ENCODE measurements around the gene STIP1. TPM values are rescaled to one million over a fixed set of nuclear protein-coding genes. Genes with fewer than 3 reads are reported as not detected.

The STIP1 gene
- total RNA-seq, 1 experiment from 2014 or later, result 338 TPM

GRCh38 chr11:64183890-64184289 lies 2.1 kb upstream of the STIP1 start:
- Histone ChIP-seq H3K23ac (ENCODE audit: insufficient read length, low read depth, low read length) (no peak overlapping the region), H2BK12ac (ENCODE audit: insufficient read length, low read depth, low read length) (no peak overlapping the region), H3K9me3 (ENCODE audit: control insufficient read depth, low read depth, low read length) (no peaks in the 10 kb centered on the region), H2AFZ (ENCODE audit: low read length) (no peak overlapping the region), H3K9ac (ENCODE audit: extremely low read depth, insufficient read length, low read length) (no peak overlapping the region), H3K27ac (ENCODE audit: insufficient read length, low read depth, low read length) (no peak overlapping the region), H2AK5ac (ENCODE audit: insufficient read length, low read length) (no peak overlapping the region), H4K8ac (replicated peaks; ENCODE audit: insufficient read length, low read depth, low read length) (no peak overlapping the region), H3K79me2 (ENCODE audit: insufficient read depth, low read length) (0 out of 2 replicates have a peak, but pooled peaks cover 11% of the 10 kb centered on the region), H2BK15ac (ENCODE audit: low read depth, low read length) (no peak overlapping the region), H3T11ph (ENCODE audit: low read length) (no peak overlapping the region), H3K23me2 (ENCODE audit: insufficient read length, low read depth, low read length, poor library complexity, severe bottlenecking) (peaks cover 8% of the 10 kb centered on the region), H3K4me2 (ENCODE audit: insufficient read depth, insufficient read length, low read length) (no peak overlapping the region), H2BK20ac (ENCODE audit: low read depth, low read length, poor library complexity, severe bottlenecking) (no peak overlapping the region), H3K4me1 (ENCODE audit: insufficient read depth, low read length) (peaks cover 4% of the 10 kb centered on the region; the same call in 1 of the 2 replicates), H3K18ac (ENCODE audit: insufficient read length, low read depth, low read length) (no peak overlapping the region), H4K20me1 (ENCODE audit: control insufficient read depth, insufficient read depth, insufficient read length) (peaks cover 3% of the 10 kb centered on the region), H3K56ac (ENCODE audit: insufficient read length, low read depth, low read length) (no peak overlapping the region), H2BK5ac (ENCODE audit: insufficient read length, low read length) (no peak overlapping the region), H3K14ac (ENCODE audit: insufficient read depth, low read length) (no peak overlapping the region), H3K79me1 (ENCODE audit: insufficient read depth, low read depth, low read length, poor library complexity, severe bottlenecking) (peaks cover 2% of the 10 kb centered on the region), H4K5ac (ENCODE audit: insufficient read length, low read depth, low read length) (no peak overlapping the region), H3K27me3 (ENCODE audit: insufficient read depth, low read length) (no peaks in the 10 kb centered on the region; the same call in 1 of the 2 replicates), H4K91ac (ENCODE audit: insufficient read length, low read depth, low read length) (no peak overlapping the region), H3K4ac (ENCODE audit: low read depth, low read length) (no peak overlapping the region), H2BK120ac (ENCODE audit: low read depth, low read length, poor library complexity, severe bottlenecking) (no peak overlapping the region)
- Mint-ChIP-seq H3K27ac (no peak overlapping the region; a peak in 2 of 7 replicates), H3K9me3 (peaks cover 0 to 2% of the 10 kb centered on the region in 2 experiments; a peak in 2 of 5 replicates), H3K27me3 (ENCODE audit: low read depth) (no peaks in the 10 kb centered on the region; the same call in 1 of the 2 replicates), H3K36me3 (ENCODE audit: insufficient read depth in 1 of 3, low read depth in 3 of 3) (peaks cover 21 to 25% (median 23%) of the 10 kb centered on the region in 3 experiments), H3K4me3 (peak overlapping the region in 1 of 2 experiments; percentile 36; a peak in 4 of 5 replicates), H3K4me1 (peaks cover 16 to 26% of the 10 kb centered on the region in 2 experiments)
- WGBS (ENCODE audit: extremely low coverage, insufficient read length, low lambda C conversion rate), result no CpG with 5 or more reads among the region's 7 CpGs
- TF ChIP-seq, protein P1, sequence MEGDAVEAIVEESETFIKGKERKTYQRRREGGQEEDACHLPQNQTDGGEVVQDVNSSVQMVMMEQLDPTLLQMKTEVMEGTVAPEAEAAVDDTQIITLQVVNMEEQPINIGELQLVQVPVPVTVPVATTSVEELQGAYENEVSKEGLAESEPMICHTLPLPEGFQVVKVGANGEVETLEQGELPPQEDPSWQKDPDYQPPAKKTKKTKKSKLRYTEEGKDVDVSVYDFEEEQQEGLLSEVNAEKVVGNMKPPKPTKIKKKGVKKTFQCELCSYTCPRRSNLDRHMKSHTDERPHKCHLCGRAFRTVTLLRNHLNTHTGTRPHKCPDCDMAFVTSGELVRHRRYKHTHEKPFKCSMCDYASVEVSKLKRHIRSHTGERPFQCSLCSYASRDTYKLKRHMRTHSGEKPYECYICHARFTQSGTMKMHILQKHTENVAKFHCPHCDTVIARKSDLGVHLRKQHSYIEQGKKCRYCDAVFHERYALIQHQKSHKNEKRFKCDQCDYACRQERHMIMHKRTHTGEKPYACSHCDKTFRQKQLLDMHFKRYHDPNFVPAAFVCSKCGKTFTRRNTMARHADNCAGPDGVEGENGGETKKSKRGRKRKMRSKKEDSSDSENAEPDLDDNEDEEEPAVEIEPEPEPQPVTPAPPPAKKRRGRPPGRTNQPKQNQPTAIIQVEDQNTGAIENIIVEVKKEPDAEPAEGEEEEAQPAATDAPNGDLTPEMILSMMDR (conservative IDR thresholded peaks at IDR 0.05), result no peak
- DNase-seq, result no peak

All from H9 (cell line).